Left hindlimb (tissue), 1 donor: Measurements from ENCODE around the gene KRTAP9-7.

ENCODE experiments used
- DNase-seq: peaks from one replicate; pipeline ENCODE4 v3.0.0-alpha.2; 2018

KRTAP9-7 gene

DNA sequence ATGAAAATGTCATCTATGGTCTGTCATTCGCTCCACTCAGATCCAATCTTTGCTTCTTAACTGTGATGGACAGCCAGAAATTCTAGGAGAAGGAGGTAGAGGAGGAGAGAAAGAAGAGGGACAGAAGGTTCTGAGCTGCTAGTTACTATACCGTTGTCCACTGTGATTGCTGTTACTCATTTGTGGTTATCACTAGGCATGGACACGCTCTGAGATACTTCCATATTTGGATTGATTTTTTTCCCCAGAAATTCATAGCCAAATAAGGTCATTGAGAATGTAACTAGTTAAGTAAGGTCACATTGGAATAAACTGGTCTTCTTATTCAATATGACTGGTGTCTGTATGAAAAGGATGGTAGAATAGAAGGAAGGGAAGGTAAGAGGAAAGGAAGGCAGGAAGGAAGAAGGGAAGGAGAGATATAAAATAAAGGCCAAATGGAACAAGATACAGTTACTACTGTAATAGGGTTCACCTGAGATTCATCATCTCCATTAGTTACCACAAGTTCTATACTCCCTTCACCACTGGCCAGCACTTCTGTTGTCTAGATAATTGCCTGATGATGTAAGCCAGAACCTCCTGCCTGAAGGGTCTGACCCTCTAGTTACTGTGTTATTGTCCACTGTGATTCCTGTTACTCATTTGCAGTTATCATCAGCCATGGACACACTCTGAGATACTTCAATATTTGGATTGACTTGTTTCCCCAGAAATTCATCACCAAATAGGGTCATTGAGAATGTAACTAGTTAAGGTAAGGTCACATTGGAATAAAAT, 2.9 kb downstream of the KRTAP9-7 start:
- no peak for DNase-seq

- DNase-seq, result no peak
Observed at GRCh38 chr17:41284043-41284442, 8.5 kb downstream of the KRTAP9-7 start.

GRCh38 chr17:41284546-41284945, 9.0 kb downstream of the KRTAP9-7 start:
- no peak for DNase-seq

DNA sequence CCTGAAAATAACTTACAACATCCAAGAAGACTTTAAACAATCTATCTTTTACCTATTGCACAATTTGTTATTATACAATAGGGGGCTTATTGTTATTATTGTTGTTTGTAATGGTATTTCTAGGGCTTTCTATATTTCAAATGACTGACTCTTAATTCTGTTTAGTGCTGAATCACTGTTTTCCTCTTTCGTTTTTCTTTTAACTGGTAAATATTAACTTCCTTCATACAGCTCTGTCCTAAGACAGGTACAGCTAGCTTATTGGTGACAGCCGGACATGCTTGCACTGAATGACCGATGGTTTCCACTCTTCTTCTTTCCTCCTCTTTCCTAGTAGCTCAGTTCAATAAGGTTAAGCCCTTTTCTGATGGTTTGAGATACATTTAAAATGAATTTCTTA, 11.6 kb downstream of the KRTAP9-7 start:
- DNase-seq, result no peak

DNA sequence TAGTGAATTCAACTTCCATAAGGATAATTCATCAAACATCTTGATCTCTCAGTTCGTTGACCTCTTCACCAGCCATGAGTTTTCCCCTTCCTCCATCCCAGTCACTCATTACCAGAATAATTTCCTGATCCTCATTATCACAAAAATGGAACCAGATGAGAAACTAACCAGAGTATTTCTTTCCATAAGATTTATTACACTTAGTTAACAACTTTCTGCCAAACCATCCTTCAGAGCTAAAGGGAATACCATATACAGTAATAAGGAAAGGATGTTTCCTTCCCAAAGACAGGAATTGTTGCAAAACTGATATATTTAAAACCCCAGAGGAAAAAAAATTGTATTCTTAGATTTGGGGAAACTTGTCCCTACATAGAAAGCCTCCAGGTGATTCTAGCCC, 18.5 kb downstream of the KRTAP9-7 start:
- no peak for DNase-seq

DNA sequence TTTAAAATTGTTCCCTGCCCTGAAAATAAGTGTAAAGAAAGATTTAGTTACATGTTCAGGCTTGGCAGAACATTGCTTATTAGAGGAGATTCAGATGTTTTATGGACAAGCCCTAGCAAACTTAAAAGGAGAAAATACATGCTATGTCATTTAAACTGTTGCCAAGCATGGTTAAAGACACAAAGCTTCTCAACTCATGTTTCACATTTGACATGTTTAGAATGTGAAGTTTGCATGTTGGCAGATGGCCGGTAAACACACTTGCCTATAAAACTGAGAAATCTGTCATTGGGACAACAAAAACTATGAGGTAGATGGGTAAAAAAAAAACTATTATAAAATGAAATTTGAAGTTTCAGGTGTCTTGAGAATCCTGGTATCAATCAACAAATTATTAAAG, 21.3 kb downstream of the KRTAP9-7 start:
- DNase-seq, result no peak

DNA sequence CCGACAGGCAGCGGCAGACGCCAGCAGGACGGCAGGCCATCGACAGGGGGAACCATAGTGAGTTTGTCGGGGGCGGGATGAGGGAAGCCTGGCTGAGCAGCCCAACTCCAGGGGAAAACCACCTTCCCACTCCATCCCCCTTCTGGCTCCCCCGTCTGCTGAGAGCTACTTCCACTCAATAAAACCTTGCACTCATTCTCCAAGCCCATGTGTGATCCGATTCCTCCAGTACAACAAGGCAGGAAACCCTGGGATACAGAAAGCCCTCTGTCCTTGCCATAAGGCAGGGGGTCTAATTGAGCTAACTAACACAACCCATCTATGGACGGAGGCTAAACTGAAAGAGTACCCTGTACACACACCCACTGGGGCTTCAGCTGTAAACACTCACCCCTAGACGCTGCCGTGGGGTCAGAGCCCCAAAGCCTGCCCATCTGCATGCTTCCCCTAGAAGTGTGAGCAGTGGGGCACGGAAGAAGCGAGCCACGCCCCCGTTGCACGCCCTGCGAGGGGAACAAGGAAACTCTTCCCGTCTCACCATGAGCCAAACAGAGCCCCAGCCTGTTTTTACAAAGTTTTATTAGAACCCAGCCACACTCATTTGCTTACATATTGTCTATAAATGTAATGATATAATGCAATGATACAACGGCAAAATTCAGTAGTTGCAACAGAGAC, 23.1 kb downstream of the KRTAP9-7 start:
- no peak for DNase-seq

DNA sequence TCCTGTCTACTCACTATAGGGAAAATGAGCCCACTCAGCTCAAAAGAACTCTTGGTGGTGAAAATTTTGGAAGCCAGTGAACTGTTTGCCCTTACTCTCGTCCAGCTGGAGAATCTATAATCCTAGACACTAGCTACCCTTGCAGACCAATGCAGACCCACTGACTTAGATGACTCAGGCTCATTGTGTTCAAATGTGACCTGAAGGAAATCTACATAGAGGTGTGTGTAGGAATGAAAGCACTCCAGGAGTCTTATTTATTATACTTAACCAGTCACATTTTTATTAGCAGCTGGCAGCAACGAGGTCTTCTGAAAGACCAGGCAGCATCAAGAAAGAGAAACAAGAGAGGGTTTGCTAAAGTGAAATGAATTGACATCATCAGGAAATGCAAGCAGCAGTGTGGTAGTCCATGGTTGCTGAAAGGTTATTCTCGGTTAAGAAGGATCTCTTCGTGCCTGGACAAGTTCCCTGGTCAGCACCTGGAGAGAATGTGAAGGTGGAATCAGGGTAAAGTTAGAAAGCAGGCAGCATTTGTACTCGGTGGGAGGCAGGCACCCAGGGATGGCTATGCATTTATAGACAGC, 25.8 kb downstream of the KRTAP9-7 start:
- no peak for DNase-seq

- DNase-seq, result no peak
Observed at GRCh38 chr17:41301916-41302901, 26.7 kb downstream of the KRTAP9-7 start, which contains the start of gene KRTAP29-1. Gene KRTAP29-1 (minus strand): TSS chr17:41302851. CDS start chr17:41302851, 0 bp downstream.

GRCh38 chr17:41302981-41303380, 27.5 kb downstream of the KRTAP9-7 start:
- DNase-seq, result no peak

DNA sequence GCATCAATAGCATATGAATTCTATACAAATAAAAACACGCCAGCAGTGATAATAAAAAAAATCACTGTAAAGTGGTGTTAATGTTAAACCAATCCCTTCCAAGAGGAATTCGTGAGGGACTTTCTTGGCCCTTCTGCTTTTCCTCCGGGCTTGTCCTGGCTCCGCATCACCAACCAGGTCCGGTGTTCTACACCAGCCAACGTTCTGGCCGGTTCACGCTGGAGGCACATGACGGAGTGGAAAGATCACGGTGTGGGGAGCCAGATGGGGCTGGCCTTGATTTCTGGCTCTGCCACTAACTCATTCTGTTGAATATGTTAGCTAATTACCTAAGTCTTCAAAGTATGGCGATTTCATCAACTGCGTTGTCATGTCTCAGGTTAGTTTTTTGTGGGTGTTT, 28.6 kb downstream of the KRTAP9-7 start:
- no peak for DNase-seq

- DNase-seq, result no peak
Observed at GRCh38 chr17:41307647-41308046, 32.1 kb downstream of the KRTAP9-7 start.

DNA sequence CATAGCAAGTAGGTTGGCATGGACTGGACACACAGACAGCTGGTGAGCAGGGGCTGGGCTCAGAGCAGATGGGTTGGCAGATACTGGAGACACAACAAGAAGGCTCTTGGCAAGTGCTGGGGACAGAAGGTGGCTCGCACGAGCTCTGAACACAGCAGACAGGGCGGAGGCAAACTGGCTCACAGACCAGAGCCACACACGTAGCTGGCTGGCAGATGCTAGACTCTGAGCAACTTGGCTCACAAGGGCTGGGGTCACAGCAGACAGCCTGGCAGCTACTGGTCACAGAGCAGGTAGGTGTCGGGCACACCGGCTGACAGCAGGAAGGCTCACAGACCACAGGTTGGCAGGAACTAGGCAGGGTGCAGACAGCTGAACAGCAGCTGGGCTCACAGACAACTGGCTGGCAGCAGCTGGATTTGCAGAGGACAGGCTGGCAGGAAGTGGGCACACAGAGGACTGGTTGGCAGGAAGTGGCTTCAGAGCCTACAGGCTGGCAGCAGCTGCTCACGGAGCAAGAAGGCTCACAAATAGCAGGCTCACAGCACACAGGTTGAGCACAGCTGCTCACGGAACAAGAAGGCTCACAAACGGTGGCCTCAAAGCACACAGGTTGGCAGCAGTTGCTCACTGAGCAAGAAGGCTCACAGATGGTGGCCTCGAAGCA, 32.9 kb downstream of the KRTAP9-7 start:
- DNase-seq, result peak; percentile 72

DNA sequence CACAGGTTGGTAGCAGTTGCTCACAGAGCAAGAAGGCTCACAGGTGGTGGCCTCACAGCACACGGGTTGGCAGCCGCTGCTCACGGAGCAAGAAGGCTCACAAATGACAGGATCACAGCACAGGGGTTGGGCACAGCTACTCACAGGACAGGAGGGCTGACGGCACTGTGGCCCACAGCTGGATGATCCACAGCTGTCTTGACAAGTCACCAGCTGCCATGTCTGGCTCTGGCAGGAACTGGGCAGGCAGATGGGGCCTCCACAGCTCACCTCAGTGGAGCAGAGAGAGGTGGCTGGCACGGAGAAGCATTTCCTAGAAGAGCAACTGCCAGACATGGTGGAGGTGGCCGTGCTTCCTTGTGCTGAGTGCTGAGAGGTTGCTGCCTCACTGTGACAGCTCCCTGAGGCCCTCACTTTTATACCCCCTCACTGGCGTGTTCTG, 33.4 kb downstream of the KRTAP9-7 start, which contains the start of gene KRTAP16-1:
Gene KRTAP16-1, minus strand, starts transcription at position 392 of the 442 bp plus-strand sequence. Its CDS starts 56 bp downstream, at position 336.
- no peak for DNase-seq

GRCh38 chr17:41311111-41311510, 35.6 kb downstream of the KRTAP9-7 start:
- no peak for DNase-seq

DNA sequence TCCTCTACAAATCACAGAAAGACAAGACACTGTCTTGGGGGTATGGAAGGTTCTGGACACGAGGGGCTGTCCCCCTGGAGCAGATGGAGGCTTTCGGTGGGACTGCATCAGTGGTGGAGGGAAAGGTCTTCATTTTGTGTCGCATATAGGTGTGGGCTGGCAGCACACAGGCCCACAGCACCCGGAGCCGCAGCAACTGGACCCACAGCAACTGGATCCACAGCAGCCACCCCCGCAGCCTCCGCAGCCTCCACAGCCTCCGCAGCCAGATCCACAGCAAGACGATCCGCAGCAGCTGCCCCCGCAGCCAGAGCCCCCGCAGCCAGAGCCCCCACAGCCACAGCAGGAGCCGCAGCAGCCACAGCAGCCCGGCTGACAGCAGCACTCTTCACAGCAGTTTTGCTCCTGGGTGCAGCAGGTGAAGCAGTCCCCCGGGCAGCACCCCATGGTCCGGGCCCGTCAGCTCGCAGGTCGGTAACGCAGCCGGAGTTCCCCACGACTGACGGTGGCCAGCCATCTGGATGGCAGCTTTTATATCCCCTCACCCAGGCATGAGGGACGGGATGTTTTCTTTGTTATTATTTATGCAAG, 39.8 kb downstream of the KRTAP9-7 start, which contains the start of gene KRTAP17-1:
Gene KRTAP17-1, minus strand, starts transcription at position 507 of the 591 bp plus-strand sequence. Its CDS starts 60 bp downstream, at position 447.
- DNase-seq, result no peak

- no peak for DNase-seq
Observed at GRCh38 chr17:41315814-41316445, 40.4 kb downstream of the KRTAP9-7 start.

GRCh38 chr17:41318231-41318630, 42.7 kb downstream of the KRTAP9-7 start:
- no peak for DNase-seq

DNA sequence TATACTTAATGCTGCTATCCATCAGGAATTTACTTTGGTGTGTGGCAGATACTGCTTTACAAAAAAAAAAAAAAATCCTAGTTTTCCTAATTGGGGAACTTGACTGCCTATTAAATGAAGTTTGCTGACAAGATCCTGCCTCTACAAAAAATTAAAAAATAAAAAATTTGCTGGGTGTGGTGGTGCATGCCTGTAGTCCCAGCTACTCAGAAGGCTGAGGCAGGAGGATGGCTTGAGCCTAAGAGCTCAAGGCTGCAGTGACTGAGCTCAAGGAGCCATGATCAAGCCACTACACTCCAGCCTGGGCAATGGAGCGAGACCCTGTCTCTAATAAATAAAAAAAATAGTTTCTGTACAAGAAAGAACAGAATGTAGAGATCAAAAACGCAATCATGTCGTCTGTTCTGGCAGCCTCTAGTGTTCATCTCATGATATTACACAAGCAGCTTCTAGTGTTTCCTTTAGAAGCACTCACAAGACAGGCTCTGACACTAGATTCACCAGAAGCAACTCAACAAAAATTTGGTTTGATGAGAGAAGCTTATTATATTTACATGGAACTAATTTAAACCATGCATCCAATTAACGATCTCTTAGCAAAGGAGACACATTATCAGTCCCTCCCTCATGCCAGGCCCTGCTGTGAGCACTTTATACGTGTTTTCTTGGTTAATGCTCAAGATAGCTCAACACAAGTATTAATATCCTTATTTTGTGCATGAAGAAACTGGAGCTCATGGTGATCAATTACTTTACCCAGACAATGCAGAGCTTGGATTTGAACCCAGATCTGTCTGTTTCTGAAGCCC, 46.8 kb downstream of the KRTAP9-7 start:
- no peak for DNase-seq
